HG03342 (cell line): ENCODE data around the gene RAB11FIP5.
A peak's percentile ranks its signal among the peaks of the same experiment; 100 is the strongest.
"Not testable (repeated sequence)": the region's sequence is repeated elsewhere in the genome, so short reads cannot be mapped to it uniquely, and the experiment has no call there.

Source experiments
- ATAC-seq: cut with Tn5 transposase; IDR thresholded peaks from one replicate; pipeline ENCODE4 v1.9.1; 2021; ENCODE audit warnings: mild to moderate bottlenecking, moderate library complexity; ENCODE audit not compliant: unreplicated experiment

RAB11FIP5 gene, protein sequence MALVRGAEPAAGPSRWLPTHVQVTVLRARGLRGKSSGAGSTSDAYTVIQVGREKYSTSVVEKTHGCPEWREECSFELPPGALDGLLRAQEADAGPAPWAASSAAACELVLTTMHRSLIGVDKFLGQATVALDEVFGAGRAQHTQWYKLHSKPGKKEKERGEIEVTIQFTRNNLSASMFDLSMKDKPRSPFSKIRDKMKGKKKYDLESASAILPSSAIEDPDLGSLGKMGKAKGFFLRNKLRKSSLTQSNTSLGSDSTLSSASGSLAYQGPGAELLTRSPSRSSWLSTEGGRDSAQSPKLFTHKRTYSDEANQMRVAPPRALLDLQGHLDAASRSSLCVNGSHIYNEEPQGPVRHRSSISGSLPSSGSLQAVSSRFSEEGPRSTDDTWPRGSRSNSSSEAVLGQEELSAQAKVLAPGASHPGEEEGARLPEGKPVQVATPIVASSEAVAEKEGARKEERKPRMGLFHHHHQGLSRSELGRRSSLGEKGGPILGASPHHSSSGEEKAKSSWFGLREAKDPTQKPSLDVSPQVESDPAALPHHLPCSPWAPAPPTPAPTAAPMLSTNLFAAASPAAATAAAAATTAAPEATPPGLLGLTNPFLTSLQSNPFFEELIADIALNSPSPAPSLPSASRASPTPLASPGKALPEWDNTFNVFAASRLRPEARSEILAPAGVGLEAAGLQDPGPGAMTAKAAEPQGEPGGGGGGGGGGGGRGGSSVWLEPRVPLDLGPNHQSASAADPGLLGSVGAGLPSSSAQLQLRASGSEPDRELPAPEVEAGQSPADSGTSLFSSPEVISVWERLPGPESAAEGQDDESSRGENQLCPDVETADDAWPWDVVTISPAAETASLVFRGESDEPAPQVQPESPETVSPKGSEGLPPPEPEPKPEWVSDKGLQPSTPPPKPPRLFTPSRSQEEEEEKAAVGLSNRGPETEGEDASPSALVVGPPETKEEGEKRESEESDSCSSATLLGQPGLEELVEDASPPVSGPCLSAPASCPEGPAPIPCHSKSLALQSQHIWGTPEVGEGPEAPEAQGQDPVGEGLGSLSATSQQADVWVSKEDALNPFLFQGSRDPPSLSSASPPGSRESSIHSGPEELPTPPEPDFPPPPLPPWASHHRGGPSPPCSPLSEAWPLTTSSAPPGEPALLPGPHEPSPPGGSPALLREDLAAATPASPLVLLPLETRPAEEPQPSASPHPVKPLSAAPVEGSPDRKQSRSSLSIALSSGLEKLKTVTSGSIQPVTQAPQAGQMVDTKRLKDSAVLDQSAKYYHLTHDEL (N-terminal part only)

DNA sequence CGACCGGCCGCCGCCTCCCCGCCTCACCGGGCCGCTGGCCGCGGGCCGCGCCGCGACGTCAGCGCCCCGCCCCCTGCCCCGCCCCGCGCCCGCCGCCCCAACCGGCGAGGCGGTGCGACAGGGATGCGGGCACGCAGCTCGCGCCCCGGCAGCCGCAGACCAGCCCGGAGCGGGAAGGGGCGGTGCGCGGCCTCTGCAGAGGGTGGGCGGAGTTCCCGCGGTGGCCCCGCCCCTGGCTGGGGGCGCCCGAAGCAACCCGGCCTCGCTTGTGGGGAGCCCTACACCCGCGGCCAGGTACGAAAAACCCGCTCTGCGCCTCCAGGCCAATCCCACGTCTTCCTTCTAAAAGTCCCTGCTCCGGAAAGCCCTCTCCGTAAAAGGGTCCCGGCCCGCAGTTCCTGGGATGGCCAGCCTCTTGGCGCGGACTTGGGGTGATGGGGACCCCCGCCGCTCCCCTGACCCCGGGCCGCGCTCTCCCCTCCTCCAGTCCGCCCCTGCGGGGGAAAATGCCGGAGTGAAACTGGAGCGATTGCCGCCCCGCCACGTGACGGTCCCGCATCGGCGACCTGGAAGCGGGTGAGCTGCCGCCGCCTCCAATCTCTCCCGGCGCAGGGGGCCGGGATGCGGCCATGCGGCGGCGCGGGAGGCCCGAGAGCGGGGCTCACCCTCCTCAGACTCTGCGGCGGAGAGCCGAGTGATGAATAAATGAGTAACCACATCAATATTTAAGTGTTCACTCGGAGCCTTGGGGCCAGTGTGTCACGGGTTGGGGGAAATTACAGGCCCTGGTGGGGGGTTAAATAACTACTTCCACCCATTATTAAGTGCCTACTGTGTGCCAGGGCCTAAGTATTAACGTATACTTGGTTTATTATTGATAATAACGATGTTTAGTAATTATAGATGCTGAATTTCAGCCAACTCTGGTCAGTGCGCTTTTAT lies at the start of gene RAB11FIP5:
Gene RAB11FIP5, minus strand, starts transcription at position 36 of the 942 bp plus-strand sequence. CDS start 171 bp downstream, outside the sequence.
- peak; percentile 72 for ATAC-seq

DNA sequence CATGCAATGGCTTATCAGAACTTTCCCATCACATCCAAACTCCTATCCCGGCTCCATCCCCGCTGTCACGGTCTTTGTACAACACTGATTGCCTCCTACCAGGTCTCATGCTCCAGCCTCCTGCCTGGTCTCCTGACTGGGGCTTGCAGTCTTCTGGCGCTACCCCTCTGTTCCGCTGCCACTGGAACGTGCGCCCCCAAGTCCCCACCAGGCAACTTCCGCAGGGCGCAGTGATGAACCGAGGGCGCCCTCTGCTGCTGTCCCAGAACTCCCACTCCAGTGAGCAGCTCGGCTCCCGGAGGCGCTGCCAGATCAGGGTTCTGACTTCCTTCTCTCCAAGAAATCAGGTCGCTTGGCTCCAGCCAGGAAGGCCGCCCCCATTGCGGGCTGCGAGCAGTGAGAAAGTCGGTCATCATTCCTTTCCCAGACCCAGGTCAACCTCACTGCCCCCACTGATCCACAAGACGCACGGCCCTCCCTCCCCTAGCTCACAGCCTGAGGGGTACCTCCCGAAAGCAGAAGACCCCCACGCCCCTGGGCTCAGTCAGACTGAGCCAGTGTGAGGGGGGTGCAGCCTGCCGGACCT lies 43.9 kb upstream of the RAB11FIP5 start:
- no peak for ATAC-seq

DNA sequence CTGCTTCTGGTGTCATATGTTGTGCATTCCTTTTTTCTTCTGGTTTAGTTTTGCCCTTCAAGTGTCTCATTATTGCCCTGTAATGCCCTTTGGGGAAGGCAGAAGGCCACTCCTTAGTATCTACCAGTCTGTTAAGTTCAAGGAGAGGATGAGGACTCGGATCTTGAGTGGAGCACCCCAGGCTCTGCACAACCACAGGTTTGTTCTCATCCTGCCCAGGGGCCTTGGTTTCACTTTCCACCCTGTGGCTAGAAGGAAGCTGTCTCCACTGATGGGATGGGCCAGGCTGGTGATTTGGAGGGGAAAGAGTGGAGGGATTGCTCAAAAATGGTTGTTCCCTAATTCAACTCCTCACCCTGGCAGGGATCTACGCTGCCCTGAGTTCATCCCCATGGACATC lies 30.2 kb upstream of the RAB11FIP5 start:
- ATAC-seq = no peak

DNA sequence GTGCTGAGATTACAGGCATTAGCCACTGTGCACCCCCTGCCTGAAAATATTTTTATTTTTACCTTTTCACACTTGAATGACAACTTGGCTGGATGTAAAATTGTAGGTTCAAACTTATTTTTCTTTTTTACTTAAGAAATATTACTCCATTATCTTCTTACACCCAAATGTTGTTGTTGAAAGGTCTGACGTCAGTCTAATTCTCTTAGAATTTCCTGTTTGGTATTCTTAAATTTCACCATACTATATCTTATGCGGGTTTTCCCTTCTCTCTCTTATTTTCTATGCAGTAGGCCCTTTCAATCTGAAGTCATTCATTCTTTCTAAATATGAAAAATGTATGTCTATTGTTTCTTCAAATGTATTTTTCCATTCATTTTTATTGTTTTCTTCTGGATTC lies 29.1 kb upstream of the RAB11FIP5 start:
- no peak for ATAC-seq

DNA sequence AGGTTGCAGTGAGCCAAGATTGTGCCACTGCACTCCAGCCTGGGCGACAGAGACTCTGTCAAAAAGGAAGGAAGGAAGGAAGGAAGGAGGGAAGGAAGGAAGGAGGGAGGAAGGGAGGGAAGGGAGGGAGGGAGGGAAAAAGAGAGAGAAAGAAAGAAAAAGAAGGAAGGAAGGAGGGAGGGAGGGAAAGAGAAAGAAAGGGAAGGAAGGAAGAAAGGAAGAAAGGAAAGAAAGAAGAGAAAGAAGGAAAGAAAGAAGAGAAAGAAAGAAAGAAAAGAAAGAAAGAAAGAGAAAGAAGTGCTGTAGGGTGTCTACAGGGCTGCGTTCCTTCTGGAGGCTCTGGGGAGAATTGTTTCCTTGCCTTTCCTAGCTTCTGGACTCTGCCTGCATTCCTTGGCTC lies 22.5 kb upstream of the RAB11FIP5 start:
- no peak for ATAC-seq

DNA sequence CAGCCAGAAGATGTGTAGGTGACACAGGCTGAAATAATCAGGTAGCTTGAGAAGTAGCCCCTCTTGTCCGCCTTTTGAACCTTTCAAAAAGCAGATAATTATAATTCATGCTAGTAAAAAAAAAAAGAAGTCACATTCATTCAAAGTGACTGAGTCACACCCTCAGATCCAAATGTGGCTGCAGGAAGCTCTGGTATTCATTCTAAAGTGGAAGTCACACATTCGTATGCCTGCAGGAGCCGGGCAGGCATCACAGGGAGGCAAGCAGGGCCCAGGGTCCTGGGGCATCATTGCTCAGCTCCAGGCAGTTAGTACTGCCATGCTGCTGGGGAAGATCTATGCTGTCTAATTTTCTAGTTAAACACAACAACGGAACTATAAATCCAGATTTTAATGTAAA lies 21.7 kb upstream of the RAB11FIP5 start:
- no peak for ATAC-seq

DNA sequence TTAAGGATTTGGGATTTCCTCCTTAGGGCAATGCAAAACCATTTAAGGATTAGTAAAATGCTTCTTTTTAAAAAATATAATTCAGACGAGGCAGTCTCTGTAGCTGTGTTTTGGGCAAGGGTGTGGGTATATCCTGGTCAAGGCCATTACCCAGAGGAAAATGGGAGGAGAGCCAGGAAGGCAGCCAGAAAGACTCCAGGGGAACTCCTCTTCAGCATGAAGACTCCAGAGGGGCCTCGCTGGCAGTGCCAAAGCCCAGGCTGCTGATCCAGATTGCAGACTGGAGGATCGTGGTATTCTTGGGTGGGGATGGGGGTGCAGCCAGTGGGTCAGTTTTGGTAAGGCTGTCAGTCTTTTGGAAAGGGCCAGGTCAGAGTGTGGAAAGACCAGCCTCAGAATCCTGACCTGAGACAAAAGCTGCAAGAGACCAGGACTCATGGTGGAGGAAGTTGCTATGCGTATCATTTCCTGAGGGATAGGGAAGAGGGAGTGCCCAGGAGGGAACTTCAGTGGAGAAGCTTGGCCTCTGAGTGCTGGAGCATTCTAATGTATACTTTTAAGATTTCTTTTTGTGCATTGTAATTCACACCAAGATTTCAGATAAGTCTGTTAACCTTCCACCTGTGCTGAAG lies 20.9 kb upstream of the RAB11FIP5 start:
- ATAC-seq = no peak

DNA sequence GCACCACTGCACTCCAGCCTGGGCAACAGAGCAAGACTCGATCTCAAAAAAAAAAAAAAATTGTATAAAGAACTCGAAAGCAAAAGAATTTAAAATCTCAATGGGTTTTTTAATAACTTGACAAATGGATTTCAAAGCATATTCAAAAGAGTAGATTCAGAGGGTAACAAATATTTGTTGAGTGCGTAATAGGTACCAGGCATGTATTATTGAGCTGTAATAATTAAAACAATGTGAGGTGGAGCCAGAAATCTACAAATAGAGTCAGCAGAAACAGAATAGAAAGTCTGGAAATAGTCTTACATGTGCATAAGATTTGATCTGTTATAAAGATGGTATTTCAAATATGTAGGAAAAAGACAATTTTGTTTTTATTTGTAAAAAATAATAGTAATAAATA lies 19.1 kb upstream of the RAB11FIP5 start:
- no peak for ATAC-seq

DNA sequence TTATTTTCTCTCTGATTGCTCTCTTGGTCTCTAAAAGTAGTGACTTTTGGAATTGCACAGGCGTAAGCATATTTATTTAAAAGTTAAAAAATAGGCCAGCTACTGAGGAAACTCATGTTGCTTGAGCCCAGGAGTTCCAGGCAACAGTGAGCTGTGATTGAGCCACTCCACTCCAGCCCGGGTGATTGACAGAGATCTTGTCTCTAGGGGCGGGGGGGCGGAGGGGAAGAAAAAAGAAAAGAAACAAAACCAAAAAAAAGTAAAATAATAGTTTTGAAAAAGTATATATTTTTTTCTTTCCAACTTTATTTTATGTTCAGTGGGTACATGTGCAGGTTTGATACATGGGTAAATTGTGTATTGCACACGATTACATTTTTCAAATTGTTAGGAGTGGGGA lies 18.0 kb upstream of the RAB11FIP5 start:
- ATAC-seq = no peak

DNA sequence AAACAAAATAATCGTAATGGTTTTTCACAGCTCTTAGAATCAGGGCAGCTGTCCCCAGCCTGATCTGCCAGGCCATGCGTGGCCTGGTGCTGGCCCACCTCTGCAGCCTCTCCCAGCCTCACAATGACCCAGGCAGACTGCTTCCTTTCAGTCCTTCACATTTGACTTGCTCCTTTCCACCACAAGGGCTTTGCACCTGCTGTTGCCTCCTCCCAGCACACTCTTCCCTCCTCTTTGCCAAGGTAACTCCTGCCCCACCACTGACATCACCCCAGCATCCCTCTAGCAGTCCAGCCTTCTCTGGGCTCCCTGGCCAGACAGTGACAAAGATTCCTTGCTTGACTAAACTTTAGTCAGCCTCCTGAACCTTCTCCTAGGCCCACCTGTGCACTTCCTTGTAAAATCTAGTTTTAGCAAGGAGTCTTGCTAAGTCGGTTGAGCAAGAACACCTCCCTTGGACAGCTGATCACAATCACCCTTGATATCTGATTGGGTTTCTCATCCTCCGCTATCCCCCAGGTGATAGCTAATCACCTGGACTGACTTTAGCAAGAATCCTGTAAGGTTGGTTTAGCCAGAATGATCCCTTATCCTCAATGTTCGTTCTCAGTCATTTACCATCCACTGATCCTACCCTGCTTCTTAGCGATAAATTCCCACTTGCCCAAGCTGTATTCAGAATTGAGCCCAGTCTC lies 16.2 kb upstream of the RAB11FIP5 start:
- ATAC-seq = no peak

DNA sequence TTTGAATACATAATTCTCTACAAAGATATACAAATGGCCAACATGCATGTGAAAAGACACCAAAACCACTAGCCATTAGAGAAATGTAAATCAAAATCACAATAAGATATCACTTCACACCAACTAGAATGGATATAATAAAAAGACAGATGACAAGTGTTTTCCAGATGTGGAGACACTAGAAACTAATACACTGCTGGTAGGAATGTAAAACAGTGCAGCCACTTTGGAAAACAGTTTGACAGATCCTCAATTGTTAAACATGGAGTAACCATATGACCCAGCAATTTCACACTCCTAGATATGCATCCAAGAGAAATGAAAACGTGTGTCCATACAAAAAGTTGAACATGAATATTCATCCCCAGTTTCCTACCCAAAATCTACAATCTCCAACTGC lies 9.8 kb upstream of the RAB11FIP5 start:
- ATAC-seq = no peak

DNA sequence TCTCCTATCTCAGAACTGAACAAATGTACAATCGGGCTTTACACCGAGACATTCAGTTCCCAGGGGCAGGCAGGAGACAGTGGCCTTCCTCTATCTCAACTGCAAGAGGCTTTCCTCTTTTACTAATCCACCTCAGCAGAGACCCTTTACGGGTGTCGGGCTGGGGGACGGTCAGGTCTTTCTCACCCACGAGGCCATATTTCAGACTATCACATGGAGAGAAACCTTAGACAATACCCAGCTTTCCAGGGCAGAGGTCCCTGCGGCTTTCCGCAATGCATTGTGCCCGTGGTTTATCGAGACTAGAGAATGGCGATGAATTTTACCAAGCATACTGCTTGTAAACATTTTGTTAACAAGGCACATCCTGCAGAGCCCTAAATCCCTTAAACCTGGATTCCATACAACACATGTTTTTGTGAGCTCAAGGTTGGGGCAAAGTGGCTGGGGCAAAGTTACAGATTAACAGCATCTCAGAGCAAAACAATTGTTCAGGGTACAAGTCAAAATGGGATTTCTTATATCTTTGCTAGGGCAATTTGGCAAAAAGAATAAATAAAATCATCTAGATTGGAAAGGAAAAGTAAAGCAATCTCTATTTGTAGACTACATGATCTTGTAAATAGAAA lies 7.0 kb upstream of the RAB11FIP5 start:
- not testable (repeated sequence) for ATAC-seq

DNA sequence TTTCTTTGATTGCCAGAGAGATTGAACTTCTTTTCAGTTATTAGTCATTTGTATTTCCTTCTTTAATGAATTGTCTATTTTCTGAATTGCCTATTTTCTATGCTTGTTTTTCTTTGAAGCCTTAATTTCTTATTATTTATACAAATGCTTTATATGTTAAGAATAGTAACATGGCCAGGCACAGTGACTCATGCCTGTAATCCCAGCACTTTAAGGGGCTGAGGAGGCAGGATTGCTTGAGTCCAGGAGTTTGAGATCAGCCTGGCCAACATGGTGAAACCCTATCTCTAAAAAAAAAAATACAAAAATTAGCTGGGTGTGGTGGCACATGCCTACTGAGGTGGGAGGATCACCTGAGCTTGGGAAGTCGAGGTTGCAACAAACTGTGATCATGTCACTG lies 4.7 kb upstream of the RAB11FIP5 start:
- no peak for ATAC-seq

DNA sequence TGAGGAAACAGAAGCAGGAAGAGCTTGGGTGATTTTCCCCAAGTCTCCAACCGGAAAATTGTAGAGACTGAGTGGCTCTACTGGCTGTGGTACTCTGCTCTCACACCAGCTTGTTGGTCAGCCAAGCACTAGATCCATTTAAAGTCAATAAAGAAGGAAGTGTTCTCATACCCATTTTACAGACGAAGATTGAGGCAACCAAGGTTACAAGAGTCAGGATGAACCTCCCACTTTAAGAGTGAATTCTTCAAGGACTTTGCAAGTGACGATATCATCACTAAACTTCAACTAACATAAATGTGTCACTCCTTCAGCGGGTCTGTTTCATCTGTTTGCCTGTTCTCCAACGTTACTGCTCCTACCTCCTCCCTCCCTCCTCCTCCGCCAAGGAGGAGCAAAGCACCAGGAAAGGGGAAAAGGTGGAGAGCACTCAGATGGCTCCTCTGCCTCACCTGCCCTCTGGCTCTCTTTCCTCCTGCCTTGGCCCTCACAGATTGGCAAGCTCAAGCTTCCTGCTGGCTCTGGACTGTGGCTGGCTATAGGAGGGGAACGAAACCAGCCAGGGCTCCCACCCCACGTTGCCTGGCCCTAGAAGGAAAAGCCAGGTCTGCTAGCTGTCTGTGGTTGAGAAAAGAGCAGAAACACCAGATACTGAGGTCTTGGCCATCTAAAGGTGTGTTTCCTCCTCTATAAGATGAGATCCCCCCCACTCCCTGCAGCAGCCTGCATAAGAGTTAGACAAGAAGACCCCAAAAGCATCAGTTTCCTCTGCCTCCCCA lies 3.6 kb upstream of the RAB11FIP5 start:
- no peak for ATAC-seq

DNA sequence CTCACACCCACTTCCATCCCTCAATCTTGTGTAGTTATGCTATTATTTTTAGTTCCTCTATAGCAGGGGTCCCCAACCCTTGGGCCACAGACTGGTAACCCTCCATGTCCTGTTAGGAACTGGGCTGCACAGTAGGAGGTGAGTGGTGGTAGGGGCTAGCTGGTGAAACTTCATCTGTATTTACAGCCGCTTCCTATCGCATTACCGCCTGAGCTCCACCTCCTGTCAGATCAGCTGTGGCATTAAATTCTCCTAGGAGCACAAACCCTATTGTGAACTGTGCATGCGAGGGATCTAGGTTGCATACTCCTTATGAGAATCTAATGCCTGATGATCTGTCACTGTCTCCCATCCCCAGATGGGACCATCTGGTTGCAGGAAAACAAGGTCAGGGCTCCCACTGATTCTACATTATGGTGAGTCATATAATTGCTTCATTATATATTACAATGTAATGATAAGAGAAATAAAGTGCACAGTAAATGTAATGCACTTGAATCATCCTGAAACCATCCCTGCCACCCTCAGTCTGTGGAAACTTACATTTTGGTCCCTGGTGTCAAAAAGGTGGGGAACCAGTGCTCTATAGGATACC lies 1.6 kb upstream of the RAB11FIP5 start:
- ATAC-seq = no peak

DNA sequence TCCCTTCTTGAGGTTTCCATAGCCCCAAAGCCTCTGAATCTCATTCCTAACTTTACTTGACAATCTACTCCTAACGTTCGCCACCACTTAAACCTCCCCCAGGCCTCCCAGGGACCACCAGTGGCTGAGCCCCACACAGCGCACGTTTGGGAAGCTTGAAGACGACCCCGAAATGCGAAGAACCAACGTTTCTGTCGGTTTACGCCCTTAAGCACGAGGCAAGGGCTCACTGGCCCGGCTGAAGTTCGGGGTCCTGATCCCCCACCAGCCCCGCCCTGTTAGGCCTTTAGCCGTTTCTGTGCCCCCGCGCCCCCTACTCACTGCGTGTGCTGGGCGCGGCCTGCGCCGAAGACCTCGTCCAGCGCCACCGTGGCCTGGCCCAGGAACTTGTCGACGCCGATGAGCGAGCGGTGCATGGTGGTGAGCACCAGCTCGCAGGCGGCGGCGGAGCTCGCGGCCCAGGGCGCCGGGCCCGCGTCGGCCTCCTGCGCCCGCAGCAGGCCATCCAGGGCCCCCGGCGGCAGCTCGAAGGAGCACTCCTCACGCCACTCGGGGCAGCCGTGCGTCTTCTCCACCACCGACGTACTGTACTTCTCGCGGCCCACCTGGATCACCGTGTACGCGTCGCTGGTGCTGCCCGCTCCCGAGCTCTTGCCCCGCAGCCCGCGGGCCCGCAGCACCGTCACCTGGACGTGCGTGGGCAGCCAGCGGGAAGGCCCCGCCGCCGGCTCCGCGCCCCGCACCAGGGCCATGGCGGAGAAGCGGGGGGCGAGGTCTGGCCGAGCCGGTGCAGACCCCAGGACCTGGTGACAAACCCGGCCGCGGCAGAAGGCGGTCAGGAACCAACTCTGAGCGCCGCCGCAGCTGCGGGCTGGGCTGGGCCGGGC lies 479 bp downstream of the RAB11FIP5 start:
- peak; percentile 23 for ATAC-seq
